MM.1S (cell line): ENCODE data around the gene SCYGR5.

Experiments
- DNase-seq: peaks from one replicate; pipeline ENCODE4 v3.0.0-alpha.2; 2015
- H2AFZ ChIP-seq: fragments of 300-600 bp; sonication (generic); 2 replicates; pipeline ENCODE4 v1.6.0; 2016; ENCODE audit warnings: antibody characterized with exemption, low read length
- H3F3A ChIP-seq: fragments of 300-600 bp; sonication (generic); 2 replicates; pipeline ENCODE4 v1.6.1; 2016; ENCODE audit warnings: mild to moderate bottlenecking, antibody characterized with exemption, low read length, moderate library complexity, mixed read lengths; ENCODE audit not compliant: insufficient read depth
- H3K27ac ChIP-seq: fragments of 300-600 bp; sonication (generic); 2 replicates; pipeline ENCODE4 v1.5.1; 2016; ENCODE audit warnings: mild to moderate bottlenecking, low read length
- H3K27me3 ChIP-seq: fragments of 300-600 bp; sonication (generic); replicated peaks from 2 replicates; pipeline ENCODE4 v1.6.0; 2016; ENCODE audit warnings: low read length; ENCODE audit not compliant: insufficient read depth
- H3K36me3 ChIP-seq: fragments of 300-600 bp; sonication (generic); replicated peaks from 2 replicates; pipeline ENCODE4 v1.6.1; 2016; ENCODE audit warnings: mild to moderate bottlenecking, low read length, mixed read lengths; ENCODE audit not compliant: insufficient read depth
- H3K4me1 ChIP-seq: fragments of 300-600 bp; sonication (generic); 2 replicates; pipeline ENCODE4 v1.6.1; 2016; ENCODE audit warnings: low read length, mixed read lengths
- H3K4me2 ChIP-seq: fragments of 300-600 bp; sonication (generic); 2 replicates; pipeline ENCODE4 v1.6.0; 2016; ENCODE audit warnings: low read depth, low read length
- H3K4me3 ChIP-seq: fragments of 300-600 bp; sonication (generic); 2 replicates; pipeline ENCODE4 v1.5.1; 2016; ENCODE audit warnings: low read length, mixed read lengths
- H3K79me2 ChIP-seq: fragments of 300-600 bp; sonication (generic); 2 replicates; pipeline ENCODE4 v1.6.1; 2016; ENCODE audit warnings: mixed run types, low read length, mixed read lengths
- H3K9ac ChIP-seq: fragments of 300-600 bp; sonication (generic); 2 replicates; pipeline ENCODE4 v1.6.1; 2016; ENCODE audit warnings: low read length, mixed read lengths
- H3K9me2 ChIP-seq: fragments of 300-600 bp; sonication (generic); replicated peaks from 2 replicates; pipeline ENCODE4 v1.6.1; 2016; ENCODE audit warnings: mild to moderate bottlenecking, low read length, mixed read lengths; ENCODE audit not compliant: insufficient read depth
- H3K9me3 ChIP-seq: fragments of 300-600 bp; sonication (generic); replicated peaks from 2 replicates; pipeline ENCODE4 v1.6.1; 2016; ENCODE audit warnings: mild to moderate bottlenecking, low read length, mixed read lengths; ENCODE audit not compliant: insufficient read depth
- H4K20me1 ChIP-seq: fragments of 300-600 bp; sonication (generic); 2 replicates; pipeline ENCODE4 v1.6.1; 2016; ENCODE audit warnings: mild to moderate bottlenecking, low read length, moderate library complexity, mixed read lengths; ENCODE audit not compliant: insufficient read depth
- EZH2 ChIP-seq: fragments of 300-600 bp; sonication (generic); optimal IDR thresholded peaks from 2 replicates; pipeline ENCODE3; 2017; ENCODE audit warnings: low read depth, mild to moderate bottlenecking, antibody characterized with exemption, low read length, mixed read lengths
- EZH2phosphoT487 ChIP-seq: fragments of 300-600 bp; sonication (generic); IDR thresholded peaks from 2 replicates; pipeline ENCODE4 v1.6.1; 2018; ENCODE audit warnings: antibody characterized with exemption, low read length
- TF ChIP-seq, protein P1 (sequence below): fragments of 300-600 bp; sonication (generic); IDR thresholded peaks from 2 replicates; pipeline ENCODE4 v1.5.1; 2016; ENCODE audit warnings: antibody characterized with exemption, low read length, mixed read lengths

SCYGR5 gene

GRCh38 chr2:227630322-227630721, 36.3 kb upstream of the SCYGR5 start:
- Histone ChIP-seq H3K4me3 (no peak overlapping the region), H3K9me3 (no peaks in the 10 kb centered on the region)

DNA sequence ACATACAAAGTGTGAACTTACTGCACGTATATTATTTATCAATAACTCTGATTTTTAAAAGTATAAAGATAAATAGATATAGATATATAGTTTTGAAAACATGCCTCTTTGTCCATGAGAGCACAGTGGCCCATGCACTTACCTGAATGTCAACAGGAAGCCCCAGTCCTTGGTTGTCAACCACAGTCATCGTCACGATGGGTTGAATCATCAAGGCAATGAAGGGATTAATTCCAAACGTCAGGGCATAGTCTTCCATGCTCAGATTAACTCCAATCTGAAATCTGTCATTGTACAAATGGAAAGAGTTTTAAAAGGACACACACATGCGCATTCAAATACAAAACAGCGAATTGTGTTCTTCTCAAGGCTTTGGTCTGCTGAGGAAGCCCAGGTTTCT, 33.8 kb upstream of the SCYGR5 start:
- no peak for TF ChIP-seq EZH2phosphoT487
- Histone ChIP-seq H3K9me3 (no peaks in the 10 kb centered on the region), H3F3A (no peaks in the 10 kb centered on the region), H3K9ac (no peak overlapping the region), H3K4me3 (no peak overlapping the region), H3K4me2 (no peak overlapping the region), H3K36me3 (no peaks in the 10 kb centered on the region), H3K9me2 (no peaks in the 10 kb centered on the region), H3K79me2 (no peaks in the 10 kb centered on the region), H3K27ac (no peak overlapping the region), H3K4me1 (no peaks in the 10 kb centered on the region), H2AFZ (no peak overlapping the region), H4K20me1 (no peaks in the 10 kb centered on the region), H3K27me3 (no peaks in the 10 kb centered on the region)
- no peak for DNase-seq

More at GRCh38 chr2:227630322-227630721, 36.3 kb upstream of the SCYGR5 start:
- Histone ChIP-seq H3K79me2 (no peaks in the 10 kb centered on the region), H2AFZ (no peak overlapping the region), H4K20me1 (no peaks in the 10 kb centered on the region), H3K27me3 (no peaks in the 10 kb centered on the region), H3K9me2 (no peaks in the 10 kb centered on the region), H3K4me2 (no peak overlapping the region), H3K27ac (no peak overlapping the region), H3K36me3 (no peaks in the 10 kb centered on the region), H3F3A (no peaks in the 10 kb centered on the region), H3K4me1 (no peaks in the 10 kb centered on the region), H3K9ac (no peak overlapping the region)
- DNase-seq = no peak
- TF ChIP-seq, protein P1, sequence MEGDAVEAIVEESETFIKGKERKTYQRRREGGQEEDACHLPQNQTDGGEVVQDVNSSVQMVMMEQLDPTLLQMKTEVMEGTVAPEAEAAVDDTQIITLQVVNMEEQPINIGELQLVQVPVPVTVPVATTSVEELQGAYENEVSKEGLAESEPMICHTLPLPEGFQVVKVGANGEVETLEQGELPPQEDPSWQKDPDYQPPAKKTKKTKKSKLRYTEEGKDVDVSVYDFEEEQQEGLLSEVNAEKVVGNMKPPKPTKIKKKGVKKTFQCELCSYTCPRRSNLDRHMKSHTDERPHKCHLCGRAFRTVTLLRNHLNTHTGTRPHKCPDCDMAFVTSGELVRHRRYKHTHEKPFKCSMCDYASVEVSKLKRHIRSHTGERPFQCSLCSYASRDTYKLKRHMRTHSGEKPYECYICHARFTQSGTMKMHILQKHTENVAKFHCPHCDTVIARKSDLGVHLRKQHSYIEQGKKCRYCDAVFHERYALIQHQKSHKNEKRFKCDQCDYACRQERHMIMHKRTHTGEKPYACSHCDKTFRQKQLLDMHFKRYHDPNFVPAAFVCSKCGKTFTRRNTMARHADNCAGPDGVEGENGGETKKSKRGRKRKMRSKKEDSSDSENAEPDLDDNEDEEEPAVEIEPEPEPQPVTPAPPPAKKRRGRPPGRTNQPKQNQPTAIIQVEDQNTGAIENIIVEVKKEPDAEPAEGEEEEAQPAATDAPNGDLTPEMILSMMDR = no peak
- TF ChIP-seq EZH2phosphoT487 (no peak), EZH2 (no peak)

- Histone ChIP-seq H3K4me2 (no peak overlapping the region), H3K79me2 (no peaks in the 10 kb centered on the region), H3K36me3 (no peaks in the 10 kb centered on the region), H3F3A (no peaks in the 10 kb centered on the region), H3K27me3 (no peaks in the 10 kb centered on the region), H3K9me2 (no peaks in the 10 kb centered on the region), H3K9ac (no peak overlapping the region), H3K9me3 (no peaks in the 10 kb centered on the region), H4K20me1 (no peaks in the 10 kb centered on the region), H3K4me3 (no peak overlapping the region), H2AFZ (no peak overlapping the region), H3K27ac (no peak overlapping the region), H3K4me1 (no peaks in the 10 kb centered on the region)
- no peak for DNase-seq
- TF ChIP-seq EZH2 (no peak), EZH2phosphoT487 (no peak)
- TF ChIP-seq, protein P1 = no peak
Measured at GRCh38 chr2:227634201-227634600, 32.4 kb upstream of the SCYGR5 start.

- H3K27me3 ChIP-seq = no peaks in the 10 kb centered on the region
- TF ChIP-seq, protein P1 = no peak
- TF ChIP-seq EZH2 = no peak
- no peak for TF ChIP-seq EZH2phosphoT487
- H3K9me3 ChIP-seq = no peaks in the 10 kb centered on the region
- no peak overlapping the region for H3K4me3 ChIP-seq
- no peaks in the 10 kb centered on the region for H3K79me2 ChIP-seq
- no peaks in the 10 kb centered on the region for H3K9me2 ChIP-seq
- H3K36me3 ChIP-seq = no peaks in the 10 kb centered on the region
- DNase-seq = no peak
- H3F3A ChIP-seq = no peaks in the 10 kb centered on the region
- H3K4me1 ChIP-seq = no peaks in the 10 kb centered on the region
- H4K20me1 ChIP-seq = no peaks in the 10 kb centered on the region
- H3K4me2 ChIP-seq = no peak overlapping the region
- no peak overlapping the region for H3K9ac ChIP-seq
- no peak overlapping the region for H3K27ac ChIP-seq
- no peak overlapping the region for H2AFZ ChIP-seq
Measured at GRCh38 chr2:227642656-227643055, 23.9 kb upstream of the SCYGR5 start.
